AG10803 (cell line): ENCODE data around the gene CLDN17.

ENCODE experiments used
- DNase-seq: peaks from one replicate; pipeline ENCODE4 v3.0.0; 2010; ENCODE audit warnings: low read depth
- H3K4me3 ChIP-seq: 2 replicates; pipeline ENCODE4 v1.5.1; 2011; ENCODE audit warnings: mild to moderate bottlenecking, low read length, control low read depth
- CTCF ChIP-seq: conservative IDR thresholded peaks from 2 replicates; pipeline ENCODE4 v1.5.1; 2011; ENCODE audit warnings: mild to moderate bottlenecking, low read length, control low read depth, inconsistent platforms

Gene CLDN17

GRCh38 chr21:30166705-30167104 lies at the start of gene CLDN17:
Gene CLDN17, minus strand, starts transcription at chr21:30166805. Its CDS starts 188 bp downstream, at chr21:30166617.
- no peak for DNase-seq
- no peak within 1 kb of the TSS for H3K4me3 ChIP-seq
- no peak for TF ChIP-seq CTCF

- no peak for DNase-seq
- TF ChIP-seq CTCF, result no peak
- H3K4me3 ChIP-seq, result no peak within 1 kb of the TSS
Measured at GRCh38 chr21:30216041-30216723, 49.6 kb upstream of the CLDN17 start, which contains the start of gene CLDN8. Gene CLDN8, minus strand, starts transcription at chr21:30216097. Its CDS starts 172 bp downstream, at chr21:30215925.

GRCh38 chr21:30211071-30211470 lies 44.5 kb upstream of the CLDN17 start:
- TF ChIP-seq CTCF, result no peak
- no peak overlapping the region for H3K4me3 ChIP-seq
- DNase-seq, result no peak

- no peak for DNase-seq
- H3K4me3 ChIP-seq, result no peak overlapping the region
- no peak for TF ChIP-seq CTCF
Measured at GRCh38 chr21:30209601-30210000, 43.0 kb upstream of the CLDN17 start.

GRCh38 chr21:30207252-30207579 lies 40.6 kb upstream of the CLDN17 start:
- TF ChIP-seq CTCF, result no peak
- no peak overlapping the region for H3K4me3 ChIP-seq
- DNase-seq, result no peak

GRCh38 chr21:30206551-30207251 lies 40.1 kb upstream of the CLDN17 start:
- peak; percentile 3 for DNase-seq
- no peak for TF ChIP-seq CTCF
- no peak overlapping the region for H3K4me3 ChIP-seq

GRCh38 chr21:30200000-30200399 lies 33.4 kb upstream of the CLDN17 start:
- H3K4me3 ChIP-seq, result no peak overlapping the region
- no peak for TF ChIP-seq CTCF
- DNase-seq, result no peak
